Measurements from ENCODE around the gene TAOK3.
"Not testable (repeated sequence)": the region's sequence is repeated elsewhere in the genome, so short reads cannot be mapped to it uniquely, and the experiment has no call there.

TAOK3 gene

GRCh38 chr12:118140825-118141224 lies 231.9 kb downstream of the TAOK3 start:
- no peak for DNase-seq (ENCODE audit: low read depth in 2 of 2)

- no peak for DNase-seq (ENCODE audit: low read depth in 2 of 2)
Observed at GRCh38 chr12:118137148-118137678, 235.5 kb downstream of the TAOK3 start.

- no peak for DNase-seq (ENCODE audit: low read depth in 2 of 2)
Observed at GRCh38 chr12:118136559-118137003, 236.1 kb downstream of the TAOK3 start.

DNA sequence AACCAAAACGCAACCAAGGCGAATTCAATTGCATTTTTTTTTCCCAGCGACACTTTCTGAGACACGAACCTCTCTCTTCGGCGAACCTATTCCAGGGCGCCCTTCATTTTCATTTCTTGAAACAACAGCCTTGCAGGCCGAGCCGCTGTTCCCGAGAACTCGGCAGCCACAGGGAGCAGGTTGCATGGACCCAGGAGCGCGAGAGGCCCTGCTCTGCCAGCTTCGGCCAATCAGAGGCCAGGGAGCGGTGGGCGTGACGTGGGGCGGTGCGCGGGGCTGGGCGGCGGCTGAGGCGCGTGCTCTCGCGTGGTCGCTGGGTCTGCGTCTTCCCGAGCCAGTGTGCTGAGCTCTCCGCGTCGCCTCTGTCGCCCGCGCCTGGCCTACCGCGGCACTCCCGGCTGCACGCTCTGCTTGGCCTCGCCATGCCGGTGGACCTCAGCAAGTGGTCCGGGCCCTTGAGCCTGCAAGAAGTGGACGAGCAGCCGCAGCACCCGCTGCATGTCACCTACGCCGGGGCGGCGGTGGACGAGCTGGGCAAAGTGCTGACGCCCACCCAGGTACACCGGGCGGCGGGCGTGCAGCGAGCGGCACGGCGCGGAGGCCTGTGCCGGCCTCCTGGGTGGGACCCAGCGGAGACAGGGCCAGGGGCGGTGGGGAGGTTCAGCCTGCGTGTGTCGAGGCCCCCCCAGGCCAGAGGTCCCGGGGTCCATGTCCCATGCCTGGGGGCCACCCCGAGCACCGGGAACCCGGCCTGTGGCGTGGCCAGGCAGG lies 236.7 kb downstream of the TAOK3 start, which contains the start of gene PEBP1:
TSS of gene PEBP1 (plus strand) at position 337 of the 771 bp plus-strand sequence. CDS start at position 423, 86 bp downstream.
- DNase-seq (ENCODE audit: low read depth in 2 of 2) = peak; percentile 73 to 75

GRCh38 chr12:118129436-118129835 lies 243.3 kb downstream of the TAOK3 start:
- DNase-seq (ENCODE audit: low read depth in 2 of 2) = not testable (repeated sequence)

DNA sequence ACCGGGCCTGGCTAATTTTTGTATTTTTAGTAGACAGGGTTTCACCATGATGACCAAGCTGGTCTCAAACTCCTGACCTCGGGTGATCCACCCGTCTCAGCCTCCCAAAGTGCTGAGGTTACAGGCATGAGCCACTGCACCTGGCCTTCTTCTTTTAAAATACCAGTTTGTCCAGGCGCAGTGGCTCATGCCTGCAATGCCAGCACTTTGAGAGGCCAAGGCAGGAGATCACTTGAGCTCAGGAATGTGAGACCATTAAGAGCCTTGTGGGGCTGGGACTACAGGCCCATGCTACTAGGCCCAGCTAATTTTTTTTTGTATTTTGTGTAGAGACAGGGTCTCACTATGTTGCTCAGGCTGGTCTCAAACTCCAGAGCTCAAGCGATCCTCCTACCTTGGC lies 244.8 kb downstream of the TAOK3 start:
- DNase-seq (ENCODE audit: low read depth in 2 of 2) = no peak

- no peak for DNase-seq (ENCODE audit: low read depth in 2 of 2)
Observed at GRCh38 chr12:118126119-118126757, 246.5 kb downstream of the TAOK3 start.

DNA sequence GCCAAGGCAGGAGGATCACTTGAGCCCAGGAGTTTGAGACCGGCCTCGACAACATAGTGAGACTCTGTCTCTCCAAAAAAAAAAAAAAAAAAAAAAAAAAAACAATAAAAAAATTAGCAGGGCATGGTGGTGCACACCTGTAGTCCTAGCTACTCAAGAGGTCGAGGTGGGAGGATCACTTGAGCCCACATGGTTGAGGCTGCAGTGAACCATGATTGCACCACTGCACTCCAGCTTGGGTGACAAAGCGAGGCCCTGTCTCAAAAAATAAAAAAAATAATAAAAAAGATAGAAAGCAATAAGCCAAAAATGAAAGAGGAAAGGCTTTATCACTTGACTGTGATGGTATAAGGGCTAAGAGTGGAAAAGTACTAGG lies 247.0 kb downstream of the TAOK3 start:
- no peak for DNase-seq (ENCODE audit: low read depth in 2 of 2)

DNA sequence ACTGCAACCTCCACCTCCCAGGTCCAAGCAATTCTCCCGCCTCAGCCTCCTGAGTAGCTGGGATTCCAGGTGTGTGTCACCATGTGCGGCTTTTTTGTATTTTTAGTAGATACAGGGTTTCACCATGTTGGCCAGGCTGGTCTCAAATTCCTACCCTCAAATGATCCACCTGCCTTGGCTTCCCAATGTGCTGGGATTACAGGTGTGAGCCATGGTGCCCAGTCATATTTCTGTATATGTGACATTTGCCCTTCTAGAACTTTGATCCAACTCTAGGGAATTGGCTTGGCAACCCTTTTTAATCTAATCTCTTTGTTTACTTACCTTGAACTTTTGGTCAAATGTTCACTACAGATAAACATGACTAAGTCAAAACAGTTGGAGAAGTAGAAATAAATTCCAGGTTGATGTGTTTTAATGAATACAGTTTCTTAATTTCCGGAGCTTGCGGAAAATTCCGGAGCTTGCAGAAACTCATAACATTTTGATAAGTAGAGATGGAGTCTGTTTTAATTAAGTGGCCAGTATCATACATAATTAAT lies 248.3 kb downstream of the TAOK3 start:
- no peak for DNase-seq (ENCODE audit: low read depth in 2 of 2)

DNA sequence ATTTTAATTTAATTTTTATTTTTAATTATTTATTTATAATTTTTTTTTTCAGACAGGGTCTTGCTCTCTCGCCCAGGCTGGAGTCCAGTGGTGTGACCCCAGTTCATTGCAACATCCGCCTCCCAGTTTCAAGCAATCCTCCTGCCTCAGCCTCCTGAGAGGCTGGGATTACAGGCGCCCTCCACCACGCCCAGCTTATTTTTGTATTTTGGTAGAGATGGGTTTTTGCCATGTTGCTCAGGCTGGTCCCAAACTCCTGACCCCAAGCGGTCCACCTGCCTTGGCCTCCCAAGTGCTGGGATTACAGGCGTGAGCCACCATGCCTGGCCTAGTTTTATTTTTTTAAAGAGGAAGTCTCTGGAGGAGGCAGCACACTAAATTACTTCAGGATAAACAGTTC lies 250.4 kb downstream of the TAOK3 start:
- no peak for DNase-seq (ENCODE audit: low read depth in 2 of 2)

DNA sequence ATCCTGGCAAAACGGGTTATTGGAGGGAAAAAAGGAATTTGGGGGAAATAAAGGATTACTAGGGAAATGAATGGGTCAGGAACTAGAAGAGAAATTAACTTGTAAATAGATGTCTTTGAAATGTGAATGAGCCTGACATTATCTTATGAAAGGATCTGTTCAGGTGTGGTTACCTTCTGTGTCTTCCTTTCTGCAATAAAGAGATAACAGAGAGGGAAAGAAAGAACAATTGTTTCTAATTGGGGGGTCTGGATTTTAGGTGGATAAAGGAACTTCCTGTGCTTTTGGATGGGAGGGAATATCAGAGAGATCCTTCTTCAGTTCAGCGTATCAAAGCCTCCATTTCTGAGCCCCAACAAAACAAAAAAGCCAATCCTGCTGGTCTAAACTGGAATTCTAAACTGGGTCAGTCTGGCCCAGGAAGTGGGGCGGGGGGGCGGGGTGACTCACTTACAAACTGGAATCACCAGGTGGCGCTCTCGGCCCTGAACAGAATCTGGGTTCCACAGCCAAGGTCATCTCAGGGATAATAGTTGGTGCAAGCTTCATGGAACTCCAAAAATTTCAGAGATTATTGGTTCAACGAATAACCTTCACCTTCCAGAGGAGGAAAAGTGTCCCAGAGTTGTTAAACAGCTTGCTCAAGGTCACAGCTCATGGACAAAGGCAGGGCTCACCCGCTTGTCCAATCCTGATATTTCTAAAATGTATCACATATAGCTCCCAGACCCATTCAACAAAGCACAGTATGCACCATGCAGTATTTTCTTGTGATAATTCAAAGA lies 251.9 kb downstream of the TAOK3 start:
- DNase-seq (ENCODE audit: low read depth in 2 of 2) = peak in 1 of 2 experiments; percentile 23

- DNase-seq (ENCODE audit: low read depth in 2 of 2) = no peak
Observed at GRCh38 chr12:118119449-118119879, 253.2 kb downstream of the TAOK3 start.

- DNase-seq (ENCODE audit: low read depth in 2 of 2) = no peak
Observed at GRCh38 chr12:118109088-118109487, 263.6 kb downstream of the TAOK3 start.

GRCh38 chr12:118107694-118108093 lies 265.0 kb downstream of the TAOK3 start:
- no peak for DNase-seq (ENCODE audit: low read depth in 2 of 2)

DNA sequence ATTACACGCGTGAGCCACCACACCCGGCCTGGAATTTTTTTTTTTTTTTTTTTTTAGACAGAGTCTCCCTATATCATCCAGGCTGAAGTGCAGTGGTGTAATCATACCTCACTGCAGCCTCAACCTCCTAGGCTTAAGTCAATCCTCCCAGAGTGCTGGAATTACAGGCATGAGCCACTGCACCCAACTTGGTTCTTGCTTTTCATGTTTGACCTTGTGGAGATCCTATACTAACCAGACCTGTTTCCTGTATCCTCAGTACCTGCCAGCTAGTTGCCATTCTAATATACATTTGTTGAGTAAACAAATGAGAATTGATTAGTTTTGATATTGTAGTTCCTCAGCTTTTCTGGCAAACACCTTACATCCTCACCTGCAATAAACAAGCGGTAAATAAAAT lies 265.7 kb downstream of the TAOK3 start:
- no peak for DNase-seq (ENCODE audit: low read depth in 2 of 2)

DNA sequence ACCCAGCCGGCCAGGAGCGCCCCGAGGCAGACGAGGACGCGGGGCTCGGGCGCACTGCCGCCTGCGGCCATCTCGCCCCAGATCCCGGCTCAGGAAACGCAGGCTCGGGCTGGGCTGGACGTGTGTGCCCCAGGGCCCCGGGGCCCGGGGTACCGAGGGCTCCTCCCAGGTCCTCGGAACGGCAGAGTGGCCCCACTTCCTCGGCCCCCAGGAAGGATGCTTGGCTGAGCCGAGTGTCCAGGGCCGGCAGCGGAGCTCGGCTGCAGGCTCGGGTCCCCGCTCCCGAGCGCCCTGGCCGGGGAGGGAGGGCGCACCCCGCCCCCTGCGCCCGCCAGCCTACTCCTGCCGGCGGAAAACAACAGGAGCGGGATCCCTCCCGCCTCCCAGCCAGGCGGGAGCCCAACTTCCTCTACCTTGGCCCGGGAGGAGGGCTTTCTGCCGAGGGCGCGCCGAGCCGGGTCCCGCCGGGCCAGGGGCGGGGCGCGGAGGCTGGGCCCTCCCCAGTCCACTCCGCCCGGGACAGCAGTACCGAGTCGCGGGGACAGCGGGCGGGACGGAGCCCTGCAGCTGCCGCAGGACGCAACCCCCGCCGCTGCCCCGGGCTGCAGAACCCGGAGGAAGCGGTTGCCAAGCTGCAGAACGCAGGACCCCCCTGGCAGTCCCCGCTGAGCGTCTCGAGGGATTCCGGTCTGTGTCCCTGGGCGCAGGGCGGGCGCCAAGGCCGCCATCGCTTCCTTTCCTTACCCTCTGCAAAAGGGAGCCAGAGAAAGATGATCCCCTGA lies 268.9 kb downstream of the TAOK3 start, which contains the start of gene VSIG10:
TSS of gene VSIG10 (minus strand) at position 411 of the 782 bp plus-strand sequence. CDS start at position 71, 340 bp downstream.
- peak in 1 of 2 experiments; percentile 24 for DNase-seq (ENCODE audit: low read depth in 2 of 2)

GRCh38 chr12:118103201-118103600 lies 269.5 kb downstream of the TAOK3 start:
- DNase-seq (ENCODE audit: low read depth in 2 of 2) = no peak

DNA sequence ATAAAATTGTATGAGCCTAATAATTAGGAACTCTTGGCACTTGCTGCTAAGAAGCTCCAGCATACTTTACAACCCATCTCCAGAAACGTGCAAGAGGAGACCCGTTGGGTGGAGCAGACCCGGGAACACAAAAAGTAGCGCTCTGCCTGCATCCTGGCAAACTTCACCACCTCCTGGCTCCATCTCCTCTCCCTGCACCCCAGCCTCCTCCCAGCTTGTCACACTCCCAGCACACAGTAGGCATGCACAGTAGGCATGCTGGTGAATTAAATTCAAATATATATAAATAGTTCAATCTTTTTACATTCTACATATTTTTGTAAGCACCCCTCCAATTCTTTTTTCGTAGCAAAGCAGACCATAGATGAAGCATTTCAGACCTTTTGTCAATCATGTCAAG lies 270.1 kb downstream of the TAOK3 start:
- no peak for DNase-seq (ENCODE audit: low read depth in 2 of 2)

DNA sequence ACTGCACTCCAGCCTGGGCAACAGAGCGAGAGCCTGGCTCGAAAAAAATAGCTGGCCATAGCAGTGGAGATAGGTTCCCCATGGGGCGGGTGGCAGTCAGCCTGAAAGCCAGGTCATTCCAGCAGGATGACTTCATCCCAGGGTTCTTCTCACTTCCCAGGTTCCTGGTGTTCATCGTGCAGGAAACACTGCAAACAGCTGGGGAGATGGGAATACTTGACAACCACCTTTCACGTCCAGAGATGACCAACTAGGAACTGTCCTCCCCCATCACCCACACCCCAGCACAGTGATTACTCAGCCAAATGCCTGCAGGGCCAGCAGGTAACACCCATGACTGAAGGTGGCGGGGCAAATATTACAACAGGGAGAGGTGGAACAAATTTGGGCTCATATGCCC lies 270.6 kb downstream of the TAOK3 start:
- no peak for DNase-seq (ENCODE audit: low read depth in 2 of 2)

GRCh38 chr12:118101051-118101450 lies 271.7 kb downstream of the TAOK3 start:
- DNase-seq (ENCODE audit: low read depth in 2 of 2) = no peak

Measured in fibroblast of skin of left quadriceps (primary cell).